M059J (cell line): Measurements from ENCODE around the gene CHRNA4. TPM values are rescaled to one million over a fixed set of nuclear protein-coding genes. Genes with fewer than 3 reads are reported as not detected.
"Not testable (repeated sequence)": the region's sequence is repeated elsewhere in the genome, so short reads cannot be mapped to it uniquely, and the experiment has no call there.

ENCODE experiments used
- DNase-seq: peaks from one replicate; pipeline ENCODE4 v3.0.0-alpha.2; 2012; ENCODE audit warnings: low read depth
- total RNA-seq: library from RNA; depleted of rRNA; stranded (reverse); fragments of >200 nt; shearing (Covaris generic); gene quantifications from 2 replicates; pipeline ENCODE4 v1.2.3, GENCODE V29; 2014

Gene CHRNA4
- total RNA-seq, 1 experiment from 2014 or later = not detected

DNA sequence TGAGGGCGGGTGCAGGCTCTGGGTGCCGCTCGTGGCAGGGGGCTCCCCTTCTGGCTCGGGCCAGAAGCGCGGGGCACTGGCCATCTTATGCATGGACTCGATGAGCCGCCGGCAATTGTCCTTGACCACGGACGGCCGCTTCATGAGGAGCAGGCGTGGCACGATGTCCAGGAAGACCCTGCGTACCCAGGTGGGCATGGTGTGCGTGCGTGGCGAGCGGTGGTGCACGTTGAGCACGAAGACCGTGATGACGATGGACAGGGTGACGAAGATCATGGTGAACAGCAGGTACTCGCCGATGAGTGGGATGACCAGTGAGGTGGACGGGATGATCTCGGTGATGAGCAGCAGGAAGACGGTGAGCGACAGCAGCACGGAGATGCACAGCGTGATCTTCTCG, 11.0 kb downstream of the CHRNA4 start:
- no peak for DNase-seq

DNA sequence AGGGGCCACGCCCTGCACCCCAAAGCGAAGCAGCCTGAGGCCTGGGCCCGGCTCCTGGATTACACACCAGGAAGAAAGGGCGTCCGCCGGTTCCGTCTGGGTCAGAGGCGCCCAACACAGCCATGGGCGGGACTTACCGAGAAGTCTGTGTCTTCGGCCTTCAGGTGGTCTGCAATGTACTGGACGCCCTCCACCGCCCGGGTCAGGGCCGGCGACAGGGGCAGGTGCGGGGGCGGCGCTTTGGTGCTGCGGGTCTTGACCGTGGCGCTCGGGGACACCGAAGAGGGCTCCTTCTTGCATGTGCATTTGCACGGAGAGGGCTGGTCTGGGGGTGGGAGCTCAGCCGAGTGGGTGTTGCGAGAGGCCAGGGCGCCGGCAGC, 11.6 kb downstream of the CHRNA4 start:
- no peak for DNase-seq

- DNase-seq = no peak
Observed at GRCh38 chr20:63348828-63349515, 12.2 kb downstream of the CHRNA4 start.

DNA sequence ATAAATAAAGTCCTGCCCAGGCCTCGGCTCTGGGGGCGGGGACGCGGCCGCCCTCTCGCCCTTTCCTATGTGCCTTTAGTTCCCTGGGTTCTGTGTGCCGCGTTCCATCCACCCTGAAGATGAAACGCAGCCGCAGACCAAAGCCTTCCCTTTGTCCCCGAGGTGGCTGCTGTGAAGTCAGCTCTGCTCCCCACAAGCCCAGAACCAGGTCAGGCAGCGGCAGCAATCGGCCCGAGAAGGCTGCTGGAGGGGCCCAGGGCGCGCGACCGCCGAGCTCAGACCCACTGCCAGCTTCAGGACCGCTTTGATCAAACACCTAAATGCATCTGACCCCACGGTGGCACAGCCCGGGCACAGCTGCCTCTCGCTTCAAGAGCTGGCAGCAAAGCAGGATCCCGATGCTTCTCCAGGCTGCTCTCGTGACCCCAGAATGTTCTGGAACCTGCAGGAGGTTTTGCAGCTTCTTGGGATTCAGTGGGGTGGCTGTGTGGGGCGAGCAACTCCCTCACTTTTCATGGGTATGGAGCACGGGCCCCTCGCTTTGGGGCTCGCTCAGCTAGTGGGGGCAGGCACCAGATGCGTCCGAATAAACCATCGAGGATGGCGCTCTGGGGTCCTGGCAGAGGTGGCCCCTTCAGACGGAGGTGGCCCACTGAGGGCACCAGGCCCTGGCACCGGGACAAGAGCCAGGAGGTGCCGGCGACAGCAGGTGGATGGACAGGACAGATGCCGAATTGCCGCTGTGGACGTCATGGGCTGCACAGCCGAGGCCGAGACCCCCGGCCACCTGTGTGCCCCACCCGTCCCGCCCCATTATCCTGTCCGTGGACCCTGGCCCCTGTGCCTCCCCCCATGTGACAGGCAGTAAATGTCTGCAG, 13.0 kb downstream of the CHRNA4 start:
- no peak for DNase-seq

GRCh38 chr20:63347081-63347741, 13.9 kb downstream of the CHRNA4 start:
- DNase-seq = no peak

DNA sequence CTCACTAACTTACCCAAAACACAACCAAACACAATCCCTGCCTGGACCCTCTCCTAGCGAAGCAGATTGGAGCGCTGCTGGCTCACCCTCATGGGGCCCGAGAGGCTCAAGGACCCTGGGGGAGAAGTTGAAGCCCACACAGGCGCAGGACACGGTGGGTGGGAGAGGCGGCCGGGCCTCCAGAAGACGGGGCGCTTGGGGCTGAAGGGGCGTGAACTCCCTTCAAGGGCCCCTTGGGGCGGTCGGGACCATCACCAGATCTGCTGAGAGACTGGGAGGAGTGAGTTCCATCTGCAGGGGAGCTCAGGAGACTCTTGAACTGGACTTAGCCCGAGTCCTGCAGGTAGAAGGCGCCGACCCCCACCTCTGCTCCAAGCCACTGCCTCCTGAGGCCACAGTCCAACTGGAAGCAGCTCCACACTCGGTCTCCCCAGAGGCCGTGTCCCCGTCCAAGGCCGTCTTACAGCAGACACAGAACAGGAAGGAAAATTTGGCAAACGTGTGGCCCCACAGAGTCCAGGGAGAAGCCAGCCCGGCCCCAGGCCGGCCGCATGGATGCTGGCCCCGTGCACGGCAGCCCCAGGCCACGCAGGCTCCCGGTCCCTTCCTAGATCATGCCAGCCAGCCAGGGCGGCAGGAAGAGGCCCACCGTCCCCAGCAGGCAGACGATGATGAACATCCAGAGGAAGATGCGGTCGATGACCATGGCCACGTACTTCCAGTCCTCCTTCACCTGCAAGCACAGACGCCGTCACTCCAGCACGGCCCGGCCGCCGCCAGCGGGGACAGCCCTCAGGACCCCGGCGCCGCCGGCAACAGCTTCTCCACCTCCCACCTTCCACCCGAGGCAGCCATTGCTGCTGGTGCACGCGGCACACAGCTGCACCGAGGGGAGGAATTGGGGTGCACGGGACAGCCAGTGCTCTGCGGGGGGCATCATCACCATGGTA, 14.7 kb downstream of the CHRNA4 start:
- no peak for DNase-seq

DNA sequence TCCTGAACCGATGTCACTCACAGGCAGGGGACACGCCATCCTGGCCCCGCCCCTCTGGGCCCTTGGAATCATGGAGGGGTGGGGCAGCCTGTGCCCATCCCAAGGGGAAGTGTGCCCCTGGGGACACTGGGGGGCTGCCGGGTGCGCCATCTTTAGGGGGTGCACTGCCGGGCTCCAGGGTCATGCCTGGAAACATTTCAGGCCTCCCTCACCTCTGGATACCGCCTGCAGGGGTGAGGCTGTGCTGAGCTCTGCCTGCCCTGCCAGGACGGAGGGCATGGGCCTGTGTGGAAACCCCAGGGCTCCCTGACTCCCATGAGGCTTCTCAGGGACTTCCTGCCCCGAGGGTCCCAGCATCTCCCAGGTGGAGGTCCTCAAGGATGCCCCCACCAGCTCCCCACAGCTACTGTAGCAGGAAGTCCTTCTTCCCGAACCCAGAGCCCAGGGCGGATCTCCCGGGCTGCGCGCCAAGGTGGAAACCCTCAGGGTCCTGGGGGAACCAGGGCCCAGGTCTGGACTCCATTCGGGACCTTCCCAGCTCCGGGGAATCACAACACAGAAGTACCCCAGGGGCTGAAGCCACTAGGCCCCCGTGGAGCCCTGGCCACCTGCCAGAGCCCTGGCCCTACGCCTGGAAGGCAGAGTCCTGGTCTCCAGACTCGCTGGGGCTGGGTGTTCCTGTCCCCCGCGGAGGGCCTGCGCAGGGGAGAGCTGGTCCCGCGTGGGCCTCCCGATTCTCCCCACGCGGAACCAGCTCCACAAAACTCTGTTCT, 15.6 kb downstream of the CHRNA4 start:
- no peak for DNase-seq

GRCh38 chr20:63344616-63345327, 16.4 kb downstream of the CHRNA4 start:
- no peak for DNase-seq

DNA sequence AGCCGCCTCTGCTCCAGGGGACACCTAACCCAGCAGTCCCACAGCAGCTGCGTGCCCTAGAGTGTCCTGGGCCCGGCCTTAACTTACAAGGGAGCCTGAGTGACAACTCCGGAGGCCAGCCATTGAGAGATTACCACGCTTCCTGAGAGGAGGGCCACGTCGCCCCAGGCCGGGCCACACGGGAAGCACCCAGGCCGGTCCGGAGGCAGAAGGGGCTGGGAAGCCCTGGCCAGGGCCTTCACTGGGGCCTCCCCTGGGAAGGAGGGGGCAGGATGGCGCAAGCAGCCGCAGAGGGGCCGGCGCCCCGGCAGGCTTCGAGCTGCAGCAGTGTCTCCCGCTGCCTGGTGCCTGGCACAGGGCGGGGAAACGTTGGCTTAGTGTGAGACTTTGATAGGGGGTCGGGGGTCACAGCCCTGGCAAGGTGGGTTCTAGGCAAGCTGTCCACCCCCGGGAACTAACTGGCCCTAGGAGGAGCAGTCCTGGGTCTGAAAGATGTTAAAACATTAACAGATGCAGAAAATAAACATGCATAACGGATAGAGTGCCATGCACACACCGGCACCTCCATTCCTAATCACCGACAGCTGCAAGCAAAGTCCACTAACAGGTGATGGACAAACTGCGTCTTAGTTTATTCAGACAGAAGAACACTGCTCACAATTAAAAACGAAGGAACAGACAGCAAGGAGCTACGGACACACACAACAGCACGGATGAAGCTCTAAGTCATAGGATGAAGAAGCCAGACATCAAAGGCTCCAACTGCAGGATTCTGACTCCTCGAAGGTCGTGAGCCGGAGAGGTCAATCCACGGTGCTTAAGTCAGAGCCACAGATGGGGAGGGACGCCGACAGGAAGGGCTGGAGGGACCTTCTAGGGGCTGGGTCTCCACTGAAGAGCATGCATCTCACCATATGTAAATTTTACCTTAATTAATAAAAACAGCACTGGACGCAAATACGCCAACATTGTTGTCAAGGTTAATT, 17.4 kb downstream of the CHRNA4 start:
- DNase-seq = no peak

- DNase-seq = no peak
Observed at GRCh38 chr20:63342561-63343459, 18.3 kb downstream of the CHRNA4 start.

GRCh38 chr20:63340158-63340688, 20.9 kb downstream of the CHRNA4 start:
- DNase-seq = not testable (repeated sequence)

DNA sequence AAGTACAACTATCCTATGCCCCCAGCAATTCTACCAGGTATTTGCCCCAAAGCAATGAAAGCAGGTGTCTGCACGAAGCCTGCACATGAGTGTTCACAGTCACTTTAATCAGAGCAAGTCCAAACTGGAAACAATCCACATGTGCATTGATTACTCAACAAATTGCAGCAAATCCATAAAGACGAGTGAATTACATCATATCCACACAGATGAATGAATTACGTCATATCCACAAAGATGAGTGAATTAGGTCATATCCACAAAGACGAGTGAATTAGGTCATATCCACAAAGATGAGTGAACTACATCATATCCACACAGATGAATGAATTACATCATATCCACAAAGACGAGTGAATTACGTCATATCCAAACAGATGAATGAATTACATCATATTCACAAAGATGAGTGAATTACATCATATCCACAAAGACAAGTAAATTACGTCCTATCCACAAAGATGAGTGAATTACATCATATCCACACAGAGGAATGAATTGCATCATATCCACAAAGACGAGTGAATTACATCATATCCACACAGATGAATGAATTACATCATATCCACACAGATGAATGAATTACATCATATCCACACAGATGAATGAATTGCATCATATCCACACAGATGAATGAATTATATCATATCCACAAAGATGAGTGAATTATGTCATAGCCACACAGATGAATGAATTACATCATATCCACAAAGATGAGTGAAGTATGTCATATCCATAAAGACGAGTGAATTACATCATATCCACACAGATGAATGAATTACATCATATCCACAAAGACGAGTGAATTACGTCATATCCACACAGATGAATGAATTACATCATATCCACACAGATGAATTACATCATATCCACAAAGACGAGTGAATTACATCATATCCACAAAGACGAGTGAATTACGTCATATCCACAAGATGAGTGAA, 21.7 kb downstream of the CHRNA4 start:
- not testable (repeated sequence) for DNase-seq

GRCh38 chr20:63337786-63338420, 23.2 kb downstream of the CHRNA4 start:
- no peak for DNase-seq

GRCh38 chr20:63336232-63336752, 24.9 kb downstream of the CHRNA4 start:
- no peak for DNase-seq

GRCh38 chr20:63335711-63336110, 25.4 kb downstream of the CHRNA4 start:
- no peak for DNase-seq

DNA sequence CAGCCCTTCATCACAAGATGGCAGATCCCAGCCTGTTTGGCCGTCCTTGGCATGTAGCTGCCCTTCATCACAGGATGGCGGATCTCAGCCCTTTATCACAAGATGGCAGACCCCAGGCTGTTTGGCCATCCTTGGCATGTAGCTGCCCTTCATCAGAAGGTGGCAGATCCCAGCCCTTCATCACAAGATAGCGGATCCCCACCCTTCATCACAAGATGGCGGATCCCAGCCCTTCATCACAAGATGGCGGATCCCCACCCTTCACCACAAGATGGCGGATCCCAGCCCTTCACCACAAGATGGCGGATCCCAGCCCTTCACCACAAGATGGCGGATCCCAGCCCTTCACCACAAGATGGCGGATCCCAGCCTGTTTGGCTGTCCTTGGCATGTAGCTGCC, 26.1 kb downstream of the CHRNA4 start:
- DNase-seq = not testable (repeated sequence)
